Measurements from ENCODE around the gene VAMP8. TPM values are rescaled to one million over a fixed set of nuclear protein-coding genes. Genes with fewer than 3 reads are reported as not detected.

VAMP8 gene
- total and polyA plus RNA-seq, 2 donors (not counting 3 experiments of a cell fraction or from before 2014, with no cell fraction given), result 39.0 to 68.7 TPM

- CTCF ChIA-PET, result interaction anchor here (0.8 kb wide), 1 partner anchor 17 kb away, joined by 3 read pairs; no protein-coding TSS in a partner anchor
- Histone ChIP-seq H2AFZ (ENCODE audit: low read depth, low read length) (no peak overlapping the region), H3K9ac (replicated peaks; ENCODE audit: extremely low read depth, insufficient read depth, low read length) (no peak overlapping the region), H3K27ac (ENCODE audit: insufficient read depth, low read depth, low read length) (no peak overlapping the region), H3K4me3 (replicated peaks in 1 of 3; ENCODE audit: insufficient read depth in 1 of 3, low read depth in 1 of 3, low read length in 3 of 3) (no peak overlapping the region), H4K20me1 (replicated peaks; ENCODE audit: control insufficient read depth, extremely low read depth, insufficient read depth, low read length) (no peaks in the 10 kb centered on the region), H3K79me2 (ENCODE audit: control insufficient read depth, insufficient read depth, low read length) (peaks cover 11% of the 10 kb centered on the region), H3K4me2 (ENCODE audit: insufficient read depth, low read length) (no peak overlapping the region), H3K36me3 (ENCODE audit: control insufficient read depth in 2 of 2, extremely low read depth in 1 of 2, insufficient read depth in 2 of 2, low read length in 2 of 2) (peaks cover 16 to 45% of the 10 kb centered on the region in 2 experiments), H3K4me1 (ENCODE audit: control insufficient read depth, extremely low read depth, insufficient read depth, low read length) (no peaks in the 10 kb centered on the region), H3K9me1 (replicated peaks; ENCODE audit: control insufficient read depth, extremely low read depth, insufficient read depth, low read length) (no peaks in the 10 kb centered on the region), H3K27me3 (ENCODE audit: control insufficient read depth in 2 of 2, insufficient read depth in 2 of 2, low read length in 2 of 2) (no peaks in the 10 kb centered on the region), H3K9me3 (replicated peaks; ENCODE audit: control insufficient read depth, insufficient read depth, low read length) (no peaks in the 10 kb centered on the region)
- POLR2A ChIA-PET, result no interaction called here
- DNase-seq (ENCODE audit: low read depth, low spot score) (no peak), FAIRE-seq (no peak)
- dilution Hi-C loops (cut with MboI; ENCODE audit: extremely low pct_ligation_motif_present, low sequenced_read_pairs), result no loop called here
- TF ChIP-seq JUN (IDR thresholded peaks at IDR 0.05; ENCODE audit: borderline replicate concordance, insufficient read depth, insufficient read length, low read depth) (no peak), POLR2A (IDR thresholded peaks at IDR 0.05; ENCODE audit: low read depth, low read length) (no peak), EZH2 (IDR thresholded peaks at IDR 0.05; ENCODE audit: borderline replicate concordance, low read depth, low read length, severe bottlenecking) (no peak), MAX (IDR thresholded peaks at IDR 0.05; ENCODE audit: insufficient read depth, insufficient read length) (no peak), POLR2AphosphoS5 (IDR thresholded peaks at IDR 0.05; ENCODE audit: insufficient read depth, low read depth, low read length) (no peak), GATA2 (IDR thresholded peaks at IDR 0.05; ENCODE audit: insufficient read depth, insufficient read length, low read depth, low read length) (no peak), FOS (IDR thresholded peaks at IDR 0.05; ENCODE audit: borderline replicate concordance, insufficient read depth, low read length) (no peak), MYC (IDR thresholded peaks at IDR 0.05; ENCODE audit: low read depth, low read length) (no peak), CTCF (IDR thresholded peaks at IDR 0.05; ENCODE audit: extremely low read depth in 1 of 2, insufficient read depth in 1 of 2, low read depth in 1 of 2, low read length in 2 of 2) (no peak)
- intact Hi-C loops (cut with micrococcal nuclease), result no loop called here
- BruUV-seq (replicated peaks), result no TSS peak
Observed at GRCh38 chr2:85631316-85631715, 53.9 kb downstream of the VAMP8 start.

Small RNA genes lying within 50 kb of the gene (small RNA-seq; reads per million reads assigned to genes)
- gene RN7SL126P (ENCODE audit: insufficient read depth, insufficient read length, low read depth, low replicate concordance), result not detected

Other genes starting within 250 kb of the VAMP8 start
- gene TGOLN2, start 249.6 kb upstream of the VAMP8 start, total RNA-seq, result 119 and 140 TPM in 2 replicates
- 98.2 and 112 TPM in 2 replicates for gene TGOLN2, start 249.6 kb upstream of the VAMP8 start, polyA plus RNA-seq
- 49.9 and 59.1 TPM in 2 replicates for gene RETSAT, start 223.1 kb upstream of the VAMP8 start, total RNA-seq
- 41.6 and 43.8 TPM in 2 replicates for gene RETSAT, start 223.1 kb upstream of the VAMP8 start, polyA plus RNA-seq
- gene ELMOD3, start 222.8 kb upstream of the VAMP8 start, total RNA-seq, result 12.3 and 18.5 TPM in 2 replicates
- gene ELMOD3, start 222.8 kb upstream of the VAMP8 start, polyA plus RNA-seq, result 22.0 and 22.4 TPM in 2 replicates
- gene CAPG, start 167.2 kb upstream of the VAMP8 start, total RNA-seq, result 103 and 115 TPM in 2 replicates
- 104 and 107 TPM in 2 replicates for gene CAPG, start 167.2 kb upstream of the VAMP8 start, polyA plus RNA-seq
- 0.39 and 0.53 TPM in 2 replicates for gene SH2D6, start 158.9 kb upstream of the VAMP8 start, total RNA-seq
- not detected in 2 replicates for gene SH2D6, start 158.9 kb upstream of the VAMP8 start, polyA plus RNA-seq
- 236 and 257 TPM in 2 replicates for gene MAT2A, start 38.4 kb upstream of the VAMP8 start, total RNA-seq
- 151 and 172 TPM in 2 replicates for gene MAT2A, start 38.4 kb upstream of the VAMP8 start, polyA plus RNA-seq
- 44.5 and 48.0 TPM in 2 replicates for gene GGCX, start 16.1 kb upstream of the VAMP8 start, total RNA-seq
- 58.9 and 62.7 TPM in 2 replicates for gene GGCX, start 16.1 kb upstream of the VAMP8 start, polyA plus RNA-seq
- 164 and 186 TPM in 2 replicates for gene VAMP5, start 6.8 kb downstream of the VAMP8 start, total RNA-seq
- gene VAMP5, start 6.8 kb downstream of the VAMP8 start, polyA plus RNA-seq, result 624 and 648 TPM in 2 replicates
- 133 and 142 TPM in 2 replicates for gene RNF181, start 18.2 kb downstream of the VAMP8 start, total RNA-seq
- 629 and 643 TPM in 2 replicates for gene RNF181, start 18.2 kb downstream of the VAMP8 start, polyA plus RNA-seq
- 14.6 and 17.7 TPM in 2 replicates for gene TMEM150A, start 25.1 kb downstream of the VAMP8 start, total RNA-seq
- 35.7 and 44.9 TPM in 2 replicates for gene TMEM150A, start 25.1 kb downstream of the VAMP8 start, polyA plus RNA-seq
- gene C2orf68, start 34.5 kb downstream of the VAMP8 start, total RNA-seq, result 23.0 and 27.4 TPM in 2 replicates
- 17.4 and 20.9 TPM in 2 replicates for gene C2orf68, start 34.5 kb downstream of the VAMP8 start, polyA plus RNA-seq
- 58.3 and 64.5 TPM in 2 replicates for gene USP39, start 38.6 kb downstream of the VAMP8 start, total RNA-seq
- gene USP39, start 38.6 kb downstream of the VAMP8 start, polyA plus RNA-seq, result 57.8 TPM in 2 replicates
- gene SFTPB, start 90.6 kb downstream of the VAMP8 start, total RNA-seq, result not detected in 2 replicates
- not detected in 2 replicates for gene SFTPB, start 90.6 kb downstream of the VAMP8 start, polyA plus RNA-seq
- not detected in 2 replicates for gene GNLY, start 116.8 kb downstream of the VAMP8 start, total RNA-seq
- gene GNLY, start 116.8 kb downstream of the VAMP8 start, polyA plus RNA-seq, result not detected in 2 replicates
- 12.7 and 12.8 TPM in 2 replicates for gene ATOH8, start 176.4 kb downstream of the VAMP8 start, total RNA-seq
- gene ATOH8, start 176.4 kb downstream of the VAMP8 start, polyA plus RNA-seq, result 10.3 and 13.8 TPM in 2 replicates

Data from endothelial cell of umbilical vein (primary cell).